HepG2 (cell line): ENCODE results near the gene NOC2L. TPM values are rescaled to one million over a fixed set of nuclear protein-coding genes. Genes with fewer than 3 reads are reported as not detected.

Experiments
- ARNTL ChIP-seq: sonication (generic); formaldehyde crosslinking; IDR thresholded peaks from 2 replicates; pipeline ENCODE4 v1.4.0; 2020; ENCODE audit warnings: mild to moderate bottlenecking, missing genetic modification reagents
- CEBPZ ChIP-seq: IDR thresholded peaks from 2 replicates; pipeline ENCODE4 v1.6.1; 2012; ENCODE audit warnings: low read length, improper control_type of control experiment
- MAX ChIP-seq: IDR thresholded peaks from 2 replicates; pipeline ENCODE4 v1.6.1; 2012; ENCODE audit warnings: inconsistent platforms
- MAZ ChIP-seq, 2 experiments: sonication (generic) in 1 of 2; formaldehyde crosslinking in 1 of 2; IDR thresholded peaks; 2 replicates each; pipeline versions ENCODE4 v1.5.0 to v1.6.1; 2012 to 2020; ENCODE audit warnings: low read depth in 2 of 2, mild to moderate bottlenecking in 2 of 2, borderline replicate concordance in 1 of 2, improper control_type of control experiment in 1 of 2, low read length in 1 of 2, missing genetic modification reagents in 1 of 2, moderate library complexity in 1 of 2
- PBX2 ChIP-seq: IDR thresholded peaks from 2 replicates; pipeline ENCODE4 v1.6.1; 2016; ENCODE audit warnings: control low read depth
- RBAK ChIP-seq: sonication (generic); formaldehyde crosslinking; IDR thresholded peaks from 2 replicates; pipeline ENCODE4 v1.5.1; 2020; ENCODE audit warnings: mild to moderate bottlenecking, missing genetic modification reagents
- REXO4 ChIP-seq: sonication (generic); formaldehyde crosslinking; IDR thresholded peaks from 2 replicates; pipeline ENCODE4 v1.8.0; 2022; ENCODE audit warnings: missing genetic modification reagents, mild to moderate bottlenecking, borderline replicate concordance
- SMAD3 ChIP-seq: sonication (generic); formaldehyde crosslinking; IDR thresholded peaks from 2 replicates; pipeline ENCODE4 v1.4.0; 2020; ENCODE audit warnings: missing genetic modification reagents
- TAF1 ChIP-seq: sonication (generic); formaldehyde crosslinking; IDR thresholded peaks from 2 replicates; pipeline ENCODE4 v1.4.0; 2020; ENCODE audit warnings: missing genetic modification reagents
- U2AF2 ChIP-seq: fragments of 200-400 bp; formaldehyde crosslinking; IDR thresholded peaks from 2 replicates; pipeline ENCODE4 v1.6.1; 2017; ENCODE audit warnings: low read depth, mild to moderate bottlenecking, low read length
- ZBTB1 ChIP-seq: sonication (generic); formaldehyde crosslinking; IDR thresholded peaks from 2 replicates; pipeline ENCODE4 v1.4.0; 2020; ENCODE audit warnings: missing genetic modification reagents, borderline replicate concordance
- ZNF34 ChIP-seq: sonication (generic); formaldehyde crosslinking; IDR thresholded peaks from 2 replicates; pipeline ENCODE4 v1.4.0; 2020; ENCODE audit warnings: mild to moderate bottlenecking, missing genetic modification reagents, borderline replicate concordance
- ZNF709 ChIP-seq: sonication (generic); formaldehyde crosslinking; IDR thresholded peaks from 2 replicates; pipeline ENCODE4 v1.5.0; 2020; ENCODE audit warnings: mild to moderate bottlenecking, missing genetic modification reagents
- polyA plus RNA-seq, 8 experiments: library from polyadenylated mRNA; depleted of rRNA in 3 of 8; stranded (reverse) in 7 of 8; unstranded in 1 of 8; fragments of >200 nt; fragmentation: Illumina TruSeq in 4 of 8; extraction: Trizol in 4 of 8; gene quantifications; 2 replicates each; pipeline versions ENCODE4 v1.2.1 to v1.2.3, GENCODE V29; 2011 to 2016; ENCODE audit warnings: low read depth in 4 of 8, missing spikeins in 1 of 8, mixed read lengths in 1 of 8; ENCODE audit not compliant: insufficient read depth in 1 of 8
- total RNA-seq, 5 experiments: library from RNA; depleted of rRNA; stranded (reverse); fragments of >200 nt; fragmentation: Illumina TruSeq; extraction: Trizol; gene quantifications; 2 replicates each; pipeline ENCODE4 v1.2.3, GENCODE V29; 2016; ENCODE audit warnings: low read depth in 1 of 5
- TF ChIP-seq, protein P1 (sequence below): sonication (generic); formaldehyde crosslinking; IDR thresholded peaks from 2 replicates; pipeline ENCODE4 v1.4.0; 2020; ENCODE audit warnings: missing genetic modification reagents
- TF ChIP-seq, protein P2 (sequence below): sonication (generic); formaldehyde crosslinking; IDR thresholded peaks from 2 replicates; pipeline ENCODE4 v1.5.0; 2020; ENCODE audit warnings: missing genetic modification reagents

Gene NOC2L
- total and polyA plus RNA-seq, 2 of the 13 experiments (the other 11 are each of a cell fraction or from before 2014, with no cell fraction given) = 32.0 to 103 TPM

DNA sequence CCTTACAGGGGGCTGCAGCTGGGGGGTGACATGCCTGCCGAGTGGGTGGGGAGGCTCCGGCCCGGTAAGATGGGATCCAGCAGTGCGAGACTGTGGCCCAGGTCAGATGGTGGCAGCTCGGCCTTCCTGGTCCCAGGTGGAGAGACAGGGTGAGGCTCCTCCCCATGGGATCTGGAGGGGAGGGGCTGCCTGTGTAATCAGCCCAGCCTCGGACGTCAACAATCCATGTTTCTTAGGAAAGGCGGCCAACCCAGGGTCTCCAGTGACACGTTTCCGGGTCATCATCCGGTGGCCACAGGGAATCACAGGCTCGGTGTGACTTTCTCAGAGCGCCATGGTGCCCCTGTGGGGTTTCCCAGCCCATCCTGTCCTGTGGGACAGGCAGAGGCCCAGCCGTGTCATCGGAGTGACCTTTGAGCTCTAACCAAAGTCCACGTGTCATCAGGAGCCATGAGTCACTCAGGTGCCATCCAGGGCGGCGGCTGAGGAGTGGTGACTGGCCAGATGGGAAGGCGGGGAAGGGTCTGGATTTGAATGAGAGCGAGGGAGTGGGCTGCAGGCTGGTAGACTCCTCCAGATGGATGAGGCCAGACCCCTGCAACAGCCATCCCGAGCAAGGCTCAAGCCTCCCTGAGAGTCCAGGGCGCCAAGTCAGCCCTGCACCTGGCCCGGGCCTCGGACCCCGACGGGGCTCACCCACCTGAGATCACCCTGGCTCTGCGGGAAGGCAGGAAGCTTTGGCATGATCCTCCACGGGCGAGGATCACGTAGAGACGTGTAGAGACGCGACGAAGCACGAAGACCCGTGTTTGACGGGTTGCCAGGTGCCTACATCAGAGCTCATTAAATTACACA lies 47.5 kb upstream of the NOC2L start (continued):
- TF ChIP-seq, protein P1, sequence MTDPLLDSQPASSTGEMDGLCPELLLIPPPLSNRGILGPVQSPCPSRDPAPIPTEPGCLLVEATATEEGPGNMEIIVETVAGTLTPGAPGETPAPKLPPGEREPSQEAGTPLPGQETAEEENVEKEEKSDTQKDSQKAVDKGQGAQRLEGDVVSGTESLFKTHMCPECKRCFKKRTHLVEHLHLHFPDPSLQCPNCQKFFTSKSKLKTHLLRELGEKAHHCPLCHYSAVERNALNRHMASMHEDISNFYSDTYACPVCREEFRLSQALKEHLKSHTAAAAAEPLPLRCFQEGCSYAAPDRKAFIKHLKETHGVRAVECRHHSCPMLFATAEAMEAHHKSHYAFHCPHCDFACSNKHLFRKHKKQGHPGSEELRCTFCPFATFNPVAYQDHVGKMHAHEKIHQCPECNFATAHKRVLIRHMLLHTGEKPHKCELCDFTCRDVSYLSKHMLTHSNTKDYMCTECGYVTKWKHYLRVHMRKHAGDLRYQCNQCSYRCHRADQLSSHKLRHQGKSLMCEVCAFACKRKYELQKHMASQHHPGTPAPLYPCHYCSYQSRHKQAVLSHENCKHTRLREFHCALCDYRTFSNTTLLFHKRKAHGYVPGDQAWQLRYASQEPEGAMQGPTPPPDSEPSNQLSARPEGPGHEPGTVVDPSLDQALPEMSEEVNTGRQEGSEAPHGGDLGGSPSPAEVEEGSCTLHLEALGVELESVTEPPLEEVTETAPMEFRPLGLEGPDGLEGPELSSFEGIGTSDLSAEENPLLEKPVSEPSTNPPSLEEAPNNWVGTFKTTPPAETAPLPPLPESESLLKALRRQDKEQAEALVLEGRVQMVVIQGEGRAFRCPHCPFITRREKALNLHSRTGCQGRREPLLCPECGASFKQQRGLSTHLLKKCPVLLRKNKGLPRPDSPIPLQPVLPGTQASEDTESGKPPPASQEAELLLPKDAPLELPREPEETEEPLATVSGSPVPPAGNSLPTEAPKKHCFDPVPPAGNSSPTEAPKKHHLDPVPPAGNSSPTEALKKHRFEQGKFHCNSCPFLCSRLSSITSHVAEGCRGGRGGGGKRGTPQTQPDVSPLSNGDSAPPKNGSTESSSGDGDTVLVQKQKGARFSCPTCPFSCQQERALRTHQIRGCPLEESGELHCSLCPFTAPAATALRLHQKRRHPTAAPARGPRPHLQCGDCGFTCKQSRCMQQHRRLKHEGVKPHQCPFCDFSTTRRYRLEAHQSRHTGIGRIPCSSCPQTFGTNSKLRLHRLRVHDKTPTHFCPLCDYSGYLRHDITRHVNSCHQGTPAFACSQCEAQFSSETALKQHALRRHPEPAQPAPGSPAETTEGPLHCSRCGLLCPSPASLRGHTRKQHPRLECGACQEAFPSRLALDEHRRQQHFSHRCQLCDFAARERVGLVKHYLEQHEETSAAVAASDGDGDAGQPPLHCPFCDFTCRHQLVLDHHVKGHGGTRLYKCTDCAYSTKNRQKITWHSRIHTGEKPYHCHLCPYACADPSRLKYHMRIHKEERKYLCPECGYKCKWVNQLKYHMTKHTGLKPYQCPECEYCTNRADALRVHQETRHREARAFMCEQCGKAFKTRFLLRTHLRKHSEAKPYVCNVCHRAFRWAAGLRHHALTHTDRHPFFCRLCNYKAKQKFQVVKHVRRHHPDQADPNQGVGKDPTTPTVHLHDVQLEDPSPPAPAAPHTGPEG (CRISPR knock-in tag) = peak; percentile 75
- TF ChIP-seq U2AF2 (no peak), MAZ (IDR thresholded peaks at IDR 0.05; ENCODE audit: borderline replicate concordance, low read depth, low read length) (peak; percentile 39; the same call in 1 of the 2 replicates), MAZ (CRISPR knock-in tag; IDR thresholded peaks at IDR 0.05; ENCODE audit: low read depth) (peak; percentile 72; the same call in 1 of the 2 replicates), REXO4 (no peak), MAX (no peak), ZBTB1 (CRISPR knock-in tag) (no peak), ZNF34 (CRISPR knock-in tag) (no peak; the same call in 1 of the 2 replicates), SMAD3 (CRISPR knock-in tag) (peak; percentile 76; the same call in 1 of the 2 replicates), CEBPZ (no peak), RBAK (CRISPR knock-in tag) (no peak), ZNF709 (CRISPR knock-in tag) (no peak), TAF1 (peak; percentile 61), PBX2 (CRISPR knock-in tag) (0 out of 2 replicates have a peak, but pooled peaks have one; percentile 28), ARNTL (CRISPR knock-in tag) (peak; percentile 90)
- TF ChIP-seq, protein P2, sequence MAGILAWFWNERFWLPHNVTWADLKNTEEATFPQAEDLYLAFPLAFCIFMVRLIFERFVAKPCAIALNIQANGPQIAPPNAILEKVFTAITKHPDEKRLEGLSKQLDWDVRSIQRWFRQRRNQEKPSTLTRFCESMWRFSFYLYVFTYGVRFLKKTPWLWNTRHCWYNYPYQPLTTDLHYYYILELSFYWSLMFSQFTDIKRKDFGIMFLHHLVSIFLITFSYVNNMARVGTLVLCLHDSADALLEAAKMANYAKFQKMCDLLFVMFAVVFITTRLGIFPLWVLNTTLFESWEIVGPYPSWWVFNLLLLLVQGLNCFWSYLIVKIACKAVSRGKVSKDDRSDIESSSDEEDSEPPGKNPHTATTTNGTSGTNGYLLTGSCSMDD (CRISPR knock-in tag) = no peak
